Endodermal cell (in vitro differentiated cells): ENCODE measurements around the gene MIPOL1. TPM values are rescaled to one million over a fixed set of nuclear protein-coding genes. Genes with fewer than 3 reads are reported as not detected.
A peak's percentile ranks its signal among the peaks of the same experiment; 100 is the strongest.

ENCODE experiments used
- DNase-seq: peaks from one replicate; pipeline ENCODE4 v3.0.0-alpha.2; 2017
- H3K27ac ChIP-seq: 2 replicates; pipeline ENCODE4 v1.5.1; 2013; ENCODE audit warnings: mild to moderate bottlenecking, low read depth, low read length, moderate library complexity
- H3K27me3 ChIP-seq: 2 replicates; pipeline ENCODE4 v1.6.1; 2013; ENCODE audit warnings: mild to moderate bottlenecking, low read length, moderate library complexity; ENCODE audit not compliant: insufficient read depth, control insufficient read depth, poor library complexity, severe bottlenecking
- H3K36me3 ChIP-seq: 2 replicates; pipeline ENCODE4 v1.7.0; 2013; ENCODE audit warnings: mild to moderate bottlenecking, low read length, moderate library complexity; ENCODE audit not compliant: control insufficient read depth, insufficient read depth
- H3K4me1 ChIP-seq: one replicate; pipeline ENCODE4 v1.7.0; 2013; ENCODE audit warnings: low read length; ENCODE audit not compliant: control insufficient read depth, insufficient read depth
- H3K4me3 ChIP-seq: 2 replicates; pipeline ENCODE4 v1.5.1; 2013; ENCODE audit warnings: mild to moderate bottlenecking, low read length, moderate library complexity
- H3K9ac ChIP-seq: 2 replicates; pipeline ENCODE4 v1.6.1; 2013; ENCODE audit warnings: mild to moderate bottlenecking, low read length, moderate library complexity; ENCODE audit not compliant: poor library complexity, severe bottlenecking; ENCODE audit errors: extremely low read depth
- H3K9me3 ChIP-seq: 2 replicates; pipeline ENCODE4 v1.6.1; 2013; ENCODE audit warnings: mild to moderate bottlenecking, low read length, moderate library complexity; ENCODE audit not compliant: control insufficient read depth
- H3K27ac Mint-ChIP-seq: 2 replicates; pipeline ENCODE4 v1.8.0; 2020; ENCODE audit warnings: mixed read lengths
- H3K27me3 Mint-ChIP-seq: 2 replicates; pipeline ENCODE4 v1.8.0; 2021; ENCODE audit warnings: mild to moderate bottlenecking, mixed read lengths; ENCODE audit not compliant: insufficient read depth
- H3K36me3 Mint-ChIP-seq: 2 replicates; pipeline ENCODE4 v1.8.0; 2020; ENCODE audit warnings: low read depth, mixed read lengths
- H3K4me1 Mint-ChIP-seq: 2 replicates; pipeline ENCODE4 v1.8.0; 2020; ENCODE audit warnings: mixed read lengths
- H3K4me3 Mint-ChIP-seq: 2 replicates; pipeline ENCODE4 v1.8.0; 2020; ENCODE audit warnings: mild to moderate bottlenecking, moderate library complexity, mixed read lengths
- H3K9me3 Mint-ChIP-seq: 2 replicates; pipeline ENCODE4 v1.8.0; 2020; ENCODE audit warnings: mild to moderate bottlenecking, mixed read lengths
- CTCF ChIP-seq: fragments of 200-600 bp; sonication (generic); conservative IDR thresholded peaks from 2 replicates; pipeline ENCODE4 v1.5.0; 2021; ENCODE audit warnings: antibody characterized with exemption, mild to moderate bottlenecking
- WGBS, 2 experiments: methylation state at CpG; one replicate each; pipeline versions ENCODE4 v1.1.5 to v1.1.7; 2013; ENCODE audit warnings: missing lambda C conversion rate in 2 of 2, mixed read lengths in 1 of 2; ENCODE audit not compliant: insufficient coverage in 1 of 2, insufficient read length in 1 of 2; 5-methylcytosine and 5-hydroxymethylcytosine counted together
- total RNA-seq, 2 donors: library from RNA; stranded (reverse); fragmentation: NEBNext Ultra II Directional in 1 of 2; extraction: Animal tissue kit (Norgen Biotek cat#: 25700) in 1 of 2; gene quantifications; 2 replicates in 1 of 2; 3 replicates in 1 of 2; pipeline ENCODE4 v1.2.1, GENCODE V29; 2021

MIPOL1 gene
- total RNA-seq, 2 donors from 2014 or later = 22.0 to 28.5 TPM

- no peak for TF ChIP-seq CTCF
- Mint-ChIP-seq H3K27ac (peak overlapping the region; percentile 12), H3K36me3 (peaks cover 19% of the 10 kb centered on the region), H3K9me3 (no peaks in the 10 kb centered on the region), H3K27me3 (peaks cover 79% of the 10 kb centered on the region), H3K4me3 (peak overlapping the region; percentile 69), H3K4me1 (peaks cover 37% of the 10 kb centered on the region)
- 15 to 30% methylated on average over 7 to 9 of the region's 14 CpGs for WGBS, 2 experiments
- Histone ChIP-seq H3K4me3 (peak overlapping the region; percentile 89), H3K4me1 (peaks cover 2% of the 10 kb centered on the region), H3K27ac (no peak overlapping the region), H3K36me3 (no peaks in the 10 kb centered on the region), H3K9me3 (no peaks in the 10 kb centered on the region), H3K9ac (peak overlapping the region; percentile 52), H3K27me3 (peaks cover 85% of the 10 kb centered on the region)
- DNase-seq = no peak
Measured at GRCh38 chr14:37593511-37594237, 395.9 kb downstream of the MIPOL1 start.

GRCh38 chr14:37594238-37594970 lies 396.7 kb downstream of the MIPOL1 start:
- DNase-seq = peak; percentile 93
- Mint-ChIP-seq H3K27ac (peak overlapping the region; percentile 12), H3K4me1 (peaks cover 37% of the 10 kb centered on the region), H3K27me3 (peaks cover 80% of the 10 kb centered on the region), H3K9me3 (no peaks in the 10 kb centered on the region), H3K36me3 (peaks cover 18% of the 10 kb centered on the region), H3K4me3 (peak overlapping the region; percentile 69)
- Histone ChIP-seq H3K9me3 (no peaks in the 10 kb centered on the region), H3K36me3 (no peaks in the 10 kb centered on the region), H3K4me3 (peak overlapping the region; percentile 89), H3K4me1 (peaks cover 2% of the 10 kb centered on the region), H3K27me3 (peaks cover 85% of the 10 kb centered on the region), H3K9ac (peak overlapping the region; percentile 52), H3K27ac (no peak overlapping the region)
- peak; percentile 95 for TF ChIP-seq CTCF
- 0% methylated on average over 22 to 55 of the region's 56 CpGs for WGBS, 2 experiments

GRCh38 chr14:37594971-37595808 lies 397.5 kb downstream of the MIPOL1 start, which contains the start of the genes FOXA1 and TTC6:
Gene FOXA1, minus strand, starts transcription at chr14:37595249. Its CDS starts 277 bp downstream, at chr14:37594972.
Gene TTC6, plus strand, starts transcription at chr14:37595629. Its CDS starts 26,436 bp downstream, at chr14:37622065.
- Histone ChIP-seq H3K27ac (no peak within 1 kb of the TSS), H3K9me3 (no peaks in the 10 kb centered on the region), H3K4me3 (peak within 1 kb of the TSS; percentile 89), H3K9ac (peak within 1 kb of the TSS; percentile 56), H3K27me3 (peaks cover 85% of the 10 kb centered on the region), H3K4me1 (peaks cover 2% of the 10 kb centered on the region), H3K36me3 (no peaks in the 10 kb centered on the region)
- H3K27ac Mint-ChIP-seq = peak within 1 kb of the TSS; percentile 98
- TF ChIP-seq CTCF = no peak
- WGBS, 2 experiments = 0% methylated on average over 36 to 91 of the region's 92 CpGs
- peaks cover 14% of the 10 kb centered on the region for H3K36me3 Mint-ChIP-seq
- peaks cover 83% of the 10 kb centered on the region for H3K27me3 Mint-ChIP-seq
- no peaks in the 10 kb centered on the region for H3K9me3 Mint-ChIP-seq
- peak within 1 kb of the TSS; percentile 69 for H3K4me3 Mint-ChIP-seq
- peak; percentile 84 for DNase-seq
- peaks cover 40% of the 10 kb centered on the region for H3K4me1 Mint-ChIP-seq
